Measurements from ENCODE around the gene ITGB5.

- TF ChIP-seq CTCF (IDR thresholded peaks at IDR 0.05; ENCODE audit: poor library complexity) (no peak), EZH2phosphoT487 (IDR thresholded peaks at IDR 0.05; ENCODE audit: low read depth, severe bottlenecking, unreplicated experiment) (no peak)
Measured at GRCh38 chr3:124800511-124801258, 86.5 kb downstream of the ITGB5 start.

Measured in hepatocyte (in vitro differentiated cells).